HG03066 (cell line): ENCODE results near the gene SOST.
A peak's percentile ranks its signal among the peaks of the same experiment; 100 is the strongest.

Source experiments
- ATAC-seq: cut with Tn5 transposase; IDR thresholded peaks from one replicate; pipeline ENCODE4 v1.9.1; 2021; ENCODE audit warnings: low read depth; ENCODE audit not compliant: unreplicated experiment

The SOST gene

DNA sequence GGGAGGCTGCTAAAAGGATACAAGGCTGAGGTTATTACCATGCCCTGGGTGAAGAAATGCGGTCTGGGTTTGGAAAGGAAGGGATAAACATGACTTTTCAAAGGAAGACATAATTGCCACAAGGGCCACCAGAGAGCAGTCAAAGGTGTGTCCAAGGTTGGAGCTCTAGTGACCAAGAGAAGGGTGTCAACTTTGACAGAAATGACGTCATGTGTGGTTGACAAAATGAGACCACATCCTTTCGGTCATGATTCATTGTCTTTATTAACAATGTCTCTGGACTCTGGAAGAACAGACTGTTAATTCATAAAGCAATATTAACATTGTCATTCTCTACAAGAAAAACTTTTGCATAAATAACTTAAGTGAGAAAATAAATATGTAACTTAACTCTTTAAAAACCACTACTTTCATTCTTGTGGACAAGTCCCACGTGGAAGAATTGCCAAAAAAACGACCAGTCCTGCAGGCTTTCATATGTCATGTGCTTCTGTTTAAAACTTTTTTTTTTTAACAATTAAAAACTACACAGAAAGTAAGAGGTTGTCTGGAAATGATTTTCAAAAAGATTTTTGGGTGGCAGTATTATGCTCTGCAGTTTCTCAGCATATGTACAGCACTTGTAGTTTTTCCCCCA lies 5.0 kb downstream of the SOST start:
- ATAC-seq = no peak

DNA sequence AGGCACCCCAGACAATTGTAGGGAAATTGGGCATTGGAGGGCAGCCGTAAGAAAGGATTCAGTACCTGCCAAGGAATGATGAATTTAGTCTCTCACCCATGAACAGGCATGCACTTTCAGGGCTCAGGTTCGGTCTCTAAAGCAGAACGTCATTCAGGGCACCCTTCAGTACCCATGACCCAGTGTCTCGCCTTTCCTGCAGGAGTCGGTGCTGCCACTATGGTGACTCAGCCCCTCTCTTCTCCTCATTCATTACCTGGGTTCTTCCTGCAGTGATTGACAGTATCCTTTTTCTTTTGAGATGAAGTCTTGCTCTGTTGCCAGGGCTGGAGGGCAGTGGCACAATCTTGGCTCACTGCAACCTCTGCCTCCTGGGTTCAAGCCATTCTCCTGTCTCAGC lies 8.4 kb downstream of the SOST start:
- ATAC-seq = no peak

DNA sequence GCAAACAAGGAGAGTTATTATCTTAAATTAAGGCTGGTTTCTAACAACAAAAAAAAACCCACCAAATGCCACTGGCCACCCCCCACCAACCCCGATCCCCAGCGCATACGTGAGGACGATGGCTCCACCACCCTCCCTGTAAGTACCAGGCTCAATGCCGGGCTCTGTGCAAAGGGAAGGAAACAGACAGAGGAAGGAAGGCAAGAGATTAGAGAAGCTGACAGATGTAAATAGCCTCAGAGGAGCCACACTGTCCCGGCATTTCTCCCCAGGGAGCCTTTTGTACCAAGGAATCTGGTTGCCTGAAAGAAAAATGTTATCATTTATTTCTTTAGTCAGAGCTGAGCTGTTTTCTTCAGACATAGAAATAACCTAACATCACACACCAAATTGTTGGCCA lies 13.1 kb downstream of the SOST start:
- ATAC-seq = no peak

- no peak for ATAC-seq
These were observed 17.0 kb downstream of the SOST start for GRCh38 chr17:43741636-43742035.

DNA sequence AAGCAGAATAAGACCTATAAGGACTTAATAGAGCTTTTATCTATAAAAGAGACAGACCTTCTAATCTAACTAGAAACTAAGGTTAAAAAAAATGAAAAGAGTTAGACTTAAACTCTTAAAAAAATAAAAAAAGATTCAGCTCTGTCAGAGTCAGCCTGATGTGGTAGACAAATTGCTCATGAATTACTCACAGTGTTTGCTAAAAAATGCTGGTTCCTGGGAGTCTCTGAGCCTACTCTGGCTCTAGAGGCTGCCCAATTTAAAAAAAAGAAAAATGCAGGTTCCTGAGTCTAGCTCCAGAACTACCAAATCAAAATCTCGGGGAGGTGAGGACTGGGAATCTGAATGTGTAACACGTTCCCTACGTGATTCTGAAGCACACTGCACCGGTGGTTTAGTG lies 18.1 kb downstream of the SOST start:
- no peak for ATAC-seq

- no peak for ATAC-seq
These were observed 20.9 kb downstream of the SOST start for GRCh38 chr17:43737722-43738121.

- no peak for ATAC-seq
These were observed 22.2 kb downstream of the SOST start for GRCh38 chr17:43736389-43736788.

- ATAC-seq = no peak
These were observed 24.2 kb downstream of the SOST start for GRCh38 chr17:43734376-43734775.

- no peak for ATAC-seq
These were observed 24.6 kb downstream of the SOST start for GRCh38 chr17:43733956-43734355.

- ATAC-seq = no peak
These were observed 25.6 kb downstream of the SOST start for GRCh38 chr17:43732958-43733357.

- no peak for ATAC-seq
These were observed 30.5 kb downstream of the SOST start for GRCh38 chr17:43728081-43728480.

- ATAC-seq = no peak
These were observed 34.8 kb downstream of the SOST start for GRCh38 chr17:43723697-43724359.

DNA sequence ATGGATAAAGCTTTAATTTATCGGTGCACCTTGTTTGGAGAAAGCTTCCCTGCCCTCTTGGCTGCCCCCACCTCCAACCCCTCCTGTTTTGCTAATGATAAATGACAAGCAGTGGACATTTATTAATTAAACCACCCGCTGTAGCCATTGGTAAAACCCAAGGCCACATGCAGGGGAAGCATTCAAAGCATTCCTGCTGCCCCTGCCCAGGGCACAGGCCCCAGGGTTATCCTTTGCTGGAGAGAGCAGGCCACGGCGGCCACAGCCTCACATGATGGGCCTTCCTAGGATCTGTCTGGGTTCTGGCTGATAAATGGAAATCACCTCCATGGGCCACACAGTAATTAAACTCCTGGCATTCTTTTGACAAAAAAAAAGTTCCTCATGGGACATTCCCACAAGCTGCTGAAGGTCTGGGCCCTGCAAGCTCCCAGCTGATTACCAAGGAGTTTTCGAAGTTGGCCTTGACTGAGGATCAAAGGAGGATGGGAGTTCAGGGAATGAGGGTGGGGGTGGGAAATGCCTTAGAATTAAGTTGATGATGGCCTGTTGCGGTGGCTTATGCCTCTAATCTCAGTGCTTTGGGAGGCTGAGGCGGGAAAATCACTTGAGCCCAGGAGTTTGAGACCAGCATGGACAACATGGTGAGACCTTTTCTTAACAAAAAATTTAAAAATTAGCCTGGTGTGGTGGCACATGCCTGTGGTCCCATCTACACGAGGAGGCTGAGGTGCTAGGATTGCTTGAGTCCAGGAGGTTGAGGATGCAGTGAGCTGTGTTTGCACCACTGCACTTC lies 35.5 kb downstream of the SOST start:
- no peak for ATAC-seq

DNA sequence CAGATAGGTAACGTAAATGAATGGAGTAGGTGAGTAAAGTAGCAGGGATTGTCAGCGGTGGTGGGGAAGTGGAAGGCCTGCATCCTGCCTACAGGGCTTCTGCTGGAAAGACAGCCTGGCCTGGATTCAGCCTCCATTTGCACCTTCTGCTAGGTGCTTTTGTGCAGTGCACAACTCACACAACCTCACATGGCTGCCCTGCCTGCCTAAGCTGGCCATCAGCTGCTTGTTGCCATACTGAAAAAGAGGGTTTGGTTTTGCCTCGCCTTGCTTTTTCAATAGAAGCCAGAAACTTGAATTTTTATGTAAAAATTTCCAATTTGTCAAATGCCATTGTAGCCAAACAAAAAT lies 36.3 kb downstream of the SOST start:
- no peak for ATAC-seq

DNA sequence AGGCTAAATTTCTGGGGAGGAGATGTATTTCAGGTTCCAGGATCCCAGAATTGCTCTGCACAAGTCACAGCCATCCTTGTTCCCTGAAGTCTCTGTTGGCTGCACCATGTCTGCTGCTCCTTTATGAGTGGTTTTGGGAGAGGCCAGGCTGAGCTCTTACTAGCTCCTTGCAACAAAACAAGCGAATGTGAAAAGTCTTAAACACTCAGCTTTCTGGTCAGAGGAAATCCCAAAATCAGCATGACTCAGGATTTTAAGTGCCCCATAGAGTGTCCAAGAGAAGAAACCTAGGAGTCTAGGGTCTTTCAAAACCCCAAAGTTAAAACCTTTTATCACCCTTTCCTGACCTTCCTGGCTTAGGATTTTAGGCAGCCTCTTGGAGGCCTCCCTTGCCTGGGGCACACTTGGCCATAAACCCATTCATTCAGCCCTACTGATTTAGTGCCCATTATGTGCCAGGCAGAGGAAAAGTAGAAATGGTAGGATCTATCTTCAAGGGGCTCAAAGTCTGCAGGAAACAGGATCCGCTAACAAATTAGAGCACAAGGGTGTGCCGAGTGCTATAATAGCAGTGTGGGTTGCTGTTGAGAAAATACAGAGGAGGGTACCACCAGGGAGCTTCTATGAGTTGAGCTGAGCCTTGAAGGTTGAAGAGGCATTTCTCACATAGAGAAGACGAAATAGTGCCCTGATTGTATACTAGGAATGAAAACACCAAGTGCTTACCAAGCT lies 36.9 kb downstream of the SOST start:
- no peak for ATAC-seq

GRCh38 chr17:43720311-43721060 lies 38.1 kb downstream of the SOST start:
- peak; percentile 73 for ATAC-seq

DNA sequence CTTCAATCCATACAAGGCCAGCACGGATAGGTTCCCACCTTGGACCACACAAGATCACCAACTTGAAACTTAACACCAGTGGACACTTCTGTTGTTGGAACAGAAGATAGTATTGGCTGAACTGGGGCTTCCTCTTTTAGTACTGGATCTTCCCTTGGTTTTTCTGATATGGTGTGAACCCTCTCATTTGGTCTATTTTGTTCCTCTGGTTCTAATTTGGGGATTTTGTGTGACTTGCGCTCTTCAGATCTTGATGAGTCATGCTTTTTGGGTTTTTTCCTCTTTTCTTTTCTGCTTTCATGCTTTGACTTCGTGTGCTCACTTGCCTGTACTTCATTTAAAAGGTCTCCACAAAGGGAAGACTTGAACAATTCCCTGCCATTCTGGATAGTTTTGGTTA lies 39.0 kb downstream of the SOST start:
- no peak for ATAC-seq

- ATAC-seq = no peak
These were observed 40.0 kb downstream of the SOST start for GRCh38 chr17:43718544-43718943.

- no peak for ATAC-seq
These were observed 40.7 kb downstream of the SOST start for GRCh38 chr17:43717913-43718312.

DNA sequence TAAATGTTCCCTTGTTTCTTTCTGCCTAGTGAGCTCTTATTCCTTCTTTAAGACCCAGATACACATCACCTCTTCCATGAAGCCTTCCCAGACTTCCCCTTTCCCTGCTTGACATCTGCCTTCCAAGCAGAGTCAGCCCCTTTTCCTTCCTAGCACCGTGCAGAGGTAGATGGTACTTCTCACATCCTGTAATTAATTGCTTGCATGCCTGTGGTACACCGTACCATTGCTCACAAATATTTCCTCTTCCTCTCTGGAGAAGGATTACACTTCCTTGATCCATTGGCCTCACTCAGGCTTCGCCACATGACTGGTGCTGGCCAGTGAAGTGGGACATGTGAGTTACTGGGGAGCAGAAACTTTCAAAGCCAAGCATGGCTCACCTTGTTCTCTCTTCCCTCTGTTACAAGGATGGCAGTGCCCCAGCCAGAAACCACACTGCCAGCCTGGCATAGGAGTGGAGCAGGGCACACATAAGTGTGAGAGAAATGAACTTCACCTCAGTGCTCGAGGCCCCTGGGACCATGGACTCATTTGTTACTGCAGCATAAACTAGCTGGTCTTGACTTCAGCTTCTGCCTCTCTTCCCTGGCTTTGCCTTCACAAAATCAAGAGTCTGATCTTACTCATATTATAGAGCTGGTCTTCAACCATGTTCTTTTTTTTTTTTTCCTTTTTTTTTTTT lies 44.0 kb downstream of the SOST start:
- ATAC-seq = no peak
